HepG2 (cell line): ENCODE results near the gene TRIM31. TPM values are rescaled to one million over a fixed set of nuclear protein-coding genes. Genes with fewer than 3 reads are reported as not detected.

Source experiments
- ATAC-seq: fragments of 200-7000 bp; cut with Tn5 transposase; 3 replicates; pipeline ENCODE4 v1.9.1; 2020; ENCODE audit warnings: mild to moderate bottlenecking, moderate library complexity
- BruUV-seq: library from RNA; stranded (reverse); fragments of 400-500 nt; replicated peaks from 2 replicates; lab custom pipeline; 2021; lab: Mats Ljungman, UMichigan
- CTCF ChIA-PET: fragments of 300-600 bp; formaldehyde crosslinking; extraction: SDS; loops from one replicate; lab custom pipeline; 2021; ENCODE audit warnings: low total read pairs, inconsistent platforms, low intra/inter-chr PET ratio; lab: Yijun Ruan, JAX
- POLR2A ChIA-PET: fragments of 350-600 bp; sonication (Branson Sonifier 250); formaldehyde crosslinking; loops from one replicate; lab custom pipeline; 2020; ENCODE audit warnings: antibody characterized with exemption, inconsistent platforms; lab: Yijun Ruan, JAX
- DNase-seq: peaks from one replicate; pipeline ENCODE4 v3.0.0-alpha.2; 2015; ENCODE audit warnings: low spot score
- FAIRE-seq: peaks from 3 replicates; lab custom pipeline; 2011; peaks lifted over from hg19 to GRCh38; lab: Jason Lieb, UNC
- H2AFZ ChIP-seq: one replicate; pipeline ENCODE4 v1.6.1; 2011; ENCODE audit warnings: low read length, inconsistent platforms
- H3K27ac ChIP-seq: fragments of 300-600 bp; 3 replicates; pipeline ENCODE4 v1.8.0; 2011; ENCODE audit warnings: mixed run types, mild to moderate bottlenecking, mixed read lengths, low read length, inconsistent platforms; ENCODE audit not compliant: insufficient read depth; ENCODE audit errors: extremely low read length
- H3K27me3 ChIP-seq, 2 experiments: fragments of 200-600 bp in 1 of 2; 2 replicates in 1 of 2; 3 replicates in 1 of 2; pipeline versions ENCODE4 v1.6.0 to v1.8.0; 2011; ENCODE audit warnings: low read length in 2 of 2, mild to moderate bottlenecking in 2 of 2, moderate library complexity in 2 of 2, inconsistent platforms in 1 of 2; ENCODE audit not compliant: insufficient read depth in 2 of 2, control insufficient read depth in 1 of 2
- H3K36me3 ChIP-seq, 2 experiments: fragments of 200-600 bp in 1 of 2; replicated peaks in 1 of 2; 2 replicates in 1 of 2; 3 replicates in 1 of 2; pipeline versions ENCODE4 v1.5.1 to v1.8.0; 2011; ENCODE audit warnings: low read length in 2 of 2, inconsistent platforms in 1 of 2; ENCODE audit not compliant: insufficient read depth in 2 of 2, control insufficient read depth in 1 of 2
- H3K4me1 ChIP-seq: 2 replicates; pipeline ENCODE4 v1.5.1; 2012; ENCODE audit warnings: low read length, inconsistent platforms; ENCODE audit not compliant: insufficient read depth
- H3K4me2 ChIP-seq: 2 replicates; pipeline ENCODE4 v1.6.0; 2011; ENCODE audit warnings: low read depth, low read length, inconsistent platforms
- H3K4me3 ChIP-seq, 3 experiments: fragments of 200-600 bp in 1 of 3; sonication (generic), shearing (Covaris generic) in 1 of 3; replicated peaks in 1 of 3; 2 replicates each; pipeline ENCODE4 v1.5.1; 2011 to 2016; ENCODE audit warnings: low read length in 3 of 3, inconsistent platforms in 2 of 3, low read depth in 2 of 3, mild to moderate bottlenecking in 2 of 3, control low read depth in 1 of 3, mixed read lengths in 1 of 3; ENCODE audit not compliant: insufficient read depth in 1 of 3
- H3K79me2 ChIP-seq: one replicate; pipeline ENCODE4 v1.6.1; 2011; ENCODE audit warnings: low read length, inconsistent platforms; ENCODE audit not compliant: insufficient read depth
- H3K9ac ChIP-seq: 2 replicates; pipeline ENCODE4 v1.6.0; 2011; ENCODE audit warnings: mild to moderate bottlenecking, low read depth, low read length, inconsistent platforms; ENCODE audit not compliant: insufficient read depth
- H3K9me3 ChIP-seq: 2 replicates; pipeline ENCODE4 v1.5.1; 2012; ENCODE audit warnings: mild to moderate bottlenecking, low read length
- H4K20me1 ChIP-seq: 2 replicates; pipeline ENCODE4 v1.6.0; 2011; ENCODE audit warnings: inconsistent platforms, mild to moderate bottlenecking, low read length, moderate library complexity; ENCODE audit not compliant: insufficient read depth
- AGO2 ChIP-seq: fragments of 200-400 bp; formaldehyde crosslinking; optimal IDR thresholded peaks from 2 replicates; pipeline ENCODE3; 2017; ENCODE audit warnings: mild to moderate bottlenecking, low read depth, low read length, moderate library complexity
- HES4 ChIP-seq: sonication (generic); formaldehyde crosslinking; IDR thresholded peaks from 2 replicates; pipeline ENCODE4 v1.9.0; 2021; ENCODE audit warnings: mild to moderate bottlenecking, missing genetic modification reagents, borderline replicate concordance
- RBFOX2 ChIP-seq: fragments of 200-400 bp; formaldehyde crosslinking; IDR thresholded peaks from 2 replicates; pipeline ENCODE4 v1.6.1; 2017; ENCODE audit warnings: low read depth, mild to moderate bottlenecking, low read length
- ZNF326 ChIP-seq: sonication (generic); formaldehyde crosslinking; IDR thresholded peaks from 2 replicates; pipeline ENCODE4 v1.4.0; 2020; ENCODE audit warnings: missing genetic modification reagents, borderline replicate concordance
- WGBS: methylation state at CpG from one replicate; pipeline ENCODE4 v1.1.6; 2017; ENCODE audit warnings: low lambda C conversion rate; 5-methylcytosine and 5-hydroxymethylcytosine counted together
- in situ Hi-C: cut with HindIII; loops from 2 replicates; pipeline ENCODE4 v1.10.0; 2017; ENCODE audit warnings: low pct_unique_long_range_greater_than_20kb; ENCODE audit not compliant: extremely low pct_ligation_motif_present
- intact Hi-C: fragments of 100-400 bp; cut with micrococcal nuclease; formaldehyde crosslinking; loops from one replicate; pipeline ENCODE4 v1.10.0; 2022; ENCODE audit not compliant: unreplicated experiment
- polyA plus RNA-seq, 8 experiments: library from polyadenylated mRNA; depleted of rRNA in 3 of 8; stranded (reverse) in 7 of 8; unstranded in 1 of 8; fragments of >200 nt; fragmentation: Illumina TruSeq in 4 of 8; extraction: Trizol in 4 of 8; gene quantifications; 2 replicates each; pipeline versions ENCODE4 v1.2.1 to v1.2.3, GENCODE V29; 2011 to 2016; ENCODE audit warnings: low read depth in 4 of 8, missing spikeins in 1 of 8, mixed read lengths in 1 of 8; ENCODE audit not compliant: insufficient read depth in 1 of 8
- total RNA-seq, 5 experiments: library from RNA; depleted of rRNA; stranded (reverse); fragments of >200 nt; fragmentation: Illumina TruSeq; extraction: Trizol; gene quantifications; 2 replicates each; pipeline ENCODE4 v1.2.3, GENCODE V29; 2016; ENCODE audit warnings: low read depth in 1 of 5
- TF ChIP-seq, protein P1 (sequence below): sonication (generic); formaldehyde crosslinking; IDR thresholded peaks from 2 replicates; pipeline ENCODE4 v1.4.0; 2020; ENCODE audit warnings: low read depth, mild to moderate bottlenecking, missing genetic modification reagents
- TF ChIP-seq, protein P2 (sequence below), 2 experiments: sonication (generic) in 1 of 2; formaldehyde crosslinking in 1 of 2; IDR thresholded peaks; 2 replicates each; pipeline versions ENCODE4 v1.5.1 to v1.6.1; 2011 to 2020; ENCODE audit warnings: borderline replicate concordance in 1 of 2, low read depth in 1 of 2, low read length in 1 of 2, mild to moderate bottlenecking in 1 of 2, missing genetic modification reagents in 1 of 2, moderate library complexity in 1 of 2
- TF ChIP-seq, protein P3 (sequence below): sonication (generic); formaldehyde crosslinking; IDR thresholded peaks from 2 replicates; pipeline ENCODE4 v1.5.1; 2020; ENCODE audit warnings: missing genetic modification reagents, mild to moderate bottlenecking, borderline replicate concordance

Gene TRIM31
- total and polyA plus RNA-seq, 2 of the 13 experiments (the other 11 are each of a cell fraction or from before 2014, with no cell fraction given), result 0.13 to 0.51 TPM

DNA sequence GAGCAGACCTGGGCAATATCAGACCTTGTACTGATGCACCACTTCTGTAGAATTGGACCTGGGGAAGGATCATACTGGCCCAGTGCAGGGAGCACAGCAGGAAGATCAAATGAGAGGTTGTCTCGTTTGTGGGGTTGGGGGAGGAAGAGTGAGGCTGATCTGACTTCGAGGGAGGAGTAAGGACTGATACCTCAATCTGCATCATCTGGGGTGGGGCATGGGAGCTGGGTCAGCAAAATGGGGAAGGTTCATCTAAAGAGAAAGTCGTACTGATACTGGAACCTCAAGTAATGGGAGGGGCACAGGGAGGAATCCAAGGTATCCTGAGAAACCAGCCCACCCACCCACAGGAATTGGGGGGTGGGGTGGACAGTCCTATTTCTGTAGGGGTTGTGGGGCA, 41.0 kb downstream of the TRIM31 start (continued):
- TF ChIP-seq, protein P1, sequence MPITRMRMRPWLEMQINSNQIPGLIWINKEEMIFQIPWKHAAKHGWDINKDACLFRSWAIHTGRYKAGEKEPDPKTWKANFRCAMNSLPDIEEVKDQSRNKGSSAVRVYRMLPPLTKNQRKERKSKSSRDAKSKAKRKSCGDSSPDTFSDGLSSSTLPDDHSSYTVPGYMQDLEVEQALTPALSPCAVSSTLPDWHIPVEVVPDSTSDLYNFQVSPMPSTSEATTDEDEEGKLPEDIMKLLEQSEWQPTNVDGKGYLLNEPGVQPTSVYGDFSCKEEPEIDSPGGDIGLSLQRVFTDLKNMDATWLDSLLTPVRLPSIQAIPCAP (CRISPR knock-in tag), result no peak
- TF ChIP-seq, protein P2, sequence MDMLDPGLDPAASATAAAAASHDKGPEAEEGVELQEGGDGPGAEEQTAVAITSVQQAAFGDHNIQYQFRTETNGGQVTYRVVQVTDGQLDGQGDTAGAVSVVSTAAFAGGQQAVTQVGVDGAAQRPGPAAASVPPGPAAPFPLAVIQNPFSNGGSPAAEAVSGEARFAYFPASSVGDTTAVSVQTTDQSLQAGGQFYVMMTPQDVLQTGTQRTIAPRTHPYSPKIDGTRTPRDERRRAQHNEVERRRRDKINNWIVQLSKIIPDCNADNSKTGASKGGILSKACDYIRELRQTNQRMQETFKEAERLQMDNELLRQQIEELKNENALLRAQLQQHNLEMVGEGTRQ (IDR thresholded peaks at IDR 0.05; ENCODE audit: low read depth, low read length), result no peak
- TF ChIP-seq, protein P2 (CRISPR knock-in tag; IDR thresholded peaks at IDR 0.05; ENCODE audit: borderline replicate concordance), result no peak

DNA sequence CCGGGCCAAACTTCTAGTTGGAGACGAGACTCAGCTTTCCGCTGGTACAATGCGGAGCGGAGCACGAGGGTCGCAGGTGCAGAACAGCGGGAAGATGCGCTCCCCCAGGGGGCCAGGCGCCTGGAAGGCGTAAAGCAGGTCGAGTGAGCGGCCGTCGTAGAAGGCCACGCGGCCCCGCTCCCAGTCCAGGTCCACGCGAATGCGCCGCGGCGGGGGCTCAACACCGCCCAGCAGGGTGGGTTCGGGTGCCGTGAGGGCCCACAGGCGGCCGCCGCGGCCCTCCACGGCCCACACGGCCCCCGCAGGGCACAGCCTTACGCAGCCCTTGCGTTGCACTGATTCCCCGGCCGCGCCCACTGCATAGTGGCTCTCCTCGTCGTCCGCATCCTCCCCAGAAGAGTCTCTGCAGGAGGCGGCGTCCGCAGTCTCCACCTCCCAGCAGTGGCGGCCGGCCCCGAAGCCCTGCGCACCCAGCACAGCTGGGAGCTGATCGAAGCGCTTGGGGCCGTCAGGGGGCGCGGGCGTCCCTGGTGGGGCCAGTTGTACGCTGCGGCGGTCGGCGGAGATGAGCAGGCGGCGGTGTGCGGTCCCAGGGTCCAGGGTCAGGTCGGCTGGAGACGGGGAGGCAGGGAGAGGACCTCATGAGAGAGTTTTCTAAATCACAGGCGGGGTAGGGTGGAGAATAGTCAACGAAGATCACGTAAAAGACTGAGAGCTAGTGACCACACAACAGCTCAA, 41.6 kb downstream of the TRIM31 start:
- Histone ChIP-seq H2AFZ (no peak overlapping the region), H3K27ac (no peak overlapping the region), H3K4me2 (no peak overlapping the region), H3K27me3 (peaks cover 0 to 12% of the 10 kb centered on the region in 2 experiments; a peak in 3 of 5 replicates), H3K79me2 (peaks cover 7% of the 10 kb centered on the region), H3K9ac (no peak overlapping the region), H3K9me3 (no peaks in the 10 kb centered on the region), H4K20me1 (no peaks in the 10 kb centered on the region), H3K4me3 (no peak overlapping the region), H3K36me3 (peaks cover 0 to 6% of the 10 kb centered on the region in 2 experiments; a peak in 2 of 5 replicates), H3K4me1 (peaks cover 54% of the 10 kb centered on the region)
- TF ChIP-seq HES4 (CRISPR knock-in tag) (no peak), RBFOX2 (peak; percentile 73), ZNF326 (CRISPR knock-in tag) (no peak), AGO2 (peak; percentile 95)
- TF ChIP-seq, protein P3, sequence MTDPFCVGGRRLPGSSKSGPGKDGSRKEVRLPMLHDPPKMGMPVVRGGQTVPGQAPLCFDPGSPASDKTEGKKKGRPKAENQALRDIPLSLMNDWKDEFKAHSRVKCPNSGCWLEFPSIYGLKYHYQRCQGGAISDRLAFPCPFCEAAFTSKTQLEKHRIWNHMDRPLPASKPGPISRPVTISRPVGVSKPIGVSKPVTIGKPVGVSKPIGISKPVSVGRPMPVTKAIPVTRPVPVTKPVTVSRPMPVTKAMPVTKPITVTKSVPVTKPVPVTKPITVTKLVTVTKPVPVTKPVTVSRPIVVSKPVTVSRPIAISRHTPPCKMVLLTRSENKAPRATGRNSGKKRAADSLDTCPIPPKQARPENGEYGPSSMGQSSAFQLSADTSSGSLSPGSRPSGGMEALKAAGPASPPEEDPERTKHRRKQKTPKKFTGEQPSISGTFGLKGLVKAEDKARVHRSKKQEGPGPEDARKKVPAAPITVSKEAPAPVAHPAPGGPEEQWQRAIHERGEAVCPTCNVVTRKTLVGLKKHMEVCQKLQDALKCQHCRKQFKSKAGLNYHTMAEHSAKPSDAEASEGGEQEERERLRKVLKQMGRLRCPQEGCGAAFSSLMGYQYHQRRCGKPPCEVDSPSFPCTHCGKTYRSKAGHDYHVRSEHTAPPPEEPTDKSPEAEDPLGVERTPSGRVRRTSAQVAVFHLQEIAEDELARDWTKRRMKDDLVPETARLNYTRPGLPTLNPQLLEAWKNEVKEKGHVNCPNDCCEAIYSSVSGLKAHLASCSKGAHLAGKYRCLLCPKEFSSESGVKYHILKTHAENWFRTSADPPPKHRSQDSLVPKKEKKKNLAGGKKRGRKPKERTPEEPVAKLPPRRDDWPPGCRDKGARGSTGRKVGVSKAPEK (CRISPR knock-in tag), result no peak
- POLR2A ChIA-PET, result no interaction called here
- CTCF ChIA-PET, result no interaction called here
- no peak for ATAC-seq
- BruUV-seq, result no TSS peak
- DNase-seq, result no peak
- intact Hi-C loops, result no loop called here
- FAIRE-seq, result no peak
- WGBS, result 97% methylated on average over 68 of the region's 68 CpGs
- in situ Hi-C loops, result no loop called here
